HG03460 (cell line): ENCODE data around the gene RABGGTA.
"Not testable (repeated sequence)": the region's sequence is repeated elsewhere in the genome, so short reads cannot be mapped to it uniquely, and the experiment has no call there.

Source experiments
- ATAC-seq: cut with Tn5 transposase; IDR thresholded peaks from one replicate; pipeline ENCODE4 v1.9.1; 2021; ENCODE audit not compliant: unreplicated experiment

The RABGGTA gene

GRCh38 chr14:24261256-24261968 lies 10.0 kb downstream of the RABGGTA start:
- ATAC-seq: no peak

DNA sequence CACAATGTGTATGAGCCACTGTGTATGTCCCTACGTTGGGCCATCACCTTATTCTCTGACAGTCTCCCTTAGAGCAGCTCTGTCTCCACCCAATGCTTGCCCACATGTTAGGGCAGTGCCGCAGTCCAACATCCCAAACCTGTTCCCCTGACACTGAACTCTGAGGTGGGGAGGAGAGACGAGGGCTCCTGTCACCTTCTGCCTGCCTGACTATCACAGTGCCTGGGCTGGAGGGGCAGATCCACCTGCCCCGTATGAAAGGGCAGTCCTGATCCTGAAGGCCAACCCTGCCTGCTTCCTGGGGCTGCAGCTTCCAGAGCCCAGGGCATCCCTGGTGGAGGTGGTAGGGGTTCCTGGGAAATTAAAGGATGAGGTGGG lies 10.6 kb downstream of the RABGGTA start:
- ATAC-seq: no peak

GRCh38 chr14:24260026-24260779 lies 11.2 kb downstream of the RABGGTA start:
- ATAC-seq: no peak

DNA sequence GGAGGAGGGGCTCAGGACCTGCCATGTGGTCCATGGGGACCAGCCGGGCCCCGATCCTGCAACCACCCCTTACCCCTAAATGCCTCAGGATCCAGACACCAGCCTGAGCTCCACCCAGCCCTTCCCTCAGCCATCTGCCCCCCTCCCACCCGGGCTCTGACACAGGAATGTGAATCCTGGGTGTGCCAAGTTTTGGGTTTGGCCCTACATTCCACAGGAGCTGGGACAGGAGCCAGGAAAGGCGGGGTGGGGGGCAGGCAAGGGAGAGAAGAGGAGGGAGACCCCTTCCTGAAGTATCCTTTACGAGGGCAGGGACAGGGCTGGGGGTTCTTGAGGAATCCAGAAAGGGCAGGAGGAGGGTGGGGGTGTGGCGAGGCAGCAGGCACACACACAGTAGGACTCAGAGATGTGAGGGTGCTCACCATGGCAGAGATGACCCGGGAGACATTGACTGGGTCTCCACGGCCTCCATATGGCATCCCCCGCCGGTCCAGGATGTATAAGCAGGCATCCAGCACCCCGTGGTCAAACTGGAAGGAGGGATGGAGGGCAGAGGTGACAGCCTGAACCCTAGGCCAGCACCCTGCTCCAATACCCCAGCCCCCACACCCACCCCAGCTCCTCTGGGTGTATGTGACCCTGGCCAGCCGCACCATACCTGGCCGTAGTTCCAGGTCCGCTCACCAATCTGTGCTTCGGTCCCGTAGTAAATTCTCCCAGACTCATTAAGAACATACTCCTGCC lies 11.9 kb downstream of the RABGGTA start:
- no peak for ATAC-seq

- ATAC-seq: no peak
Observed at GRCh38 chr14:24258548-24259265, 12.7 kb downstream of the RABGGTA start.

- no peak for ATAC-seq
Observed at GRCh38 chr14:24258119-24258518, 13.3 kb downstream of the RABGGTA start.

DNA sequence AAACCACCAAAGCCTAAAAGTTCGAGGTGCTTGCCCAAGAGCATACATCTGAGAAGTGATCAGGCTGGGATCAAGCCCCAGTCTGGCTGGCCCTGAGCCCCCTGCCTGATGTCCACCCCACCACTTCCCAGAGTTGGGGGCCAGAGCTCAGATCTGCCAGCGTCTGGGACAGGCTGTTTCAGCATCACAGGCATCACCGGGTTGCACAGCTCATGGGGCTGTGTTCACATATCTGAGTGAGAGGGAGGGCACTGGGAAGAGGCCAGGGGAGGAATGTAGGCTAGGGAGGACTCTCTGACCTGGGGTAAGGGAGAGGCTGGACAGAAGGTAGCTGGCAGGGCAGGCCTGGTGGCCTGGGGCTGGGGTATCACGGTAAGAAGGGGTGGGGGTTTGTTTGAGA lies 14.4 kb downstream of the RABGGTA start:
- ATAC-seq: no peak

DNA sequence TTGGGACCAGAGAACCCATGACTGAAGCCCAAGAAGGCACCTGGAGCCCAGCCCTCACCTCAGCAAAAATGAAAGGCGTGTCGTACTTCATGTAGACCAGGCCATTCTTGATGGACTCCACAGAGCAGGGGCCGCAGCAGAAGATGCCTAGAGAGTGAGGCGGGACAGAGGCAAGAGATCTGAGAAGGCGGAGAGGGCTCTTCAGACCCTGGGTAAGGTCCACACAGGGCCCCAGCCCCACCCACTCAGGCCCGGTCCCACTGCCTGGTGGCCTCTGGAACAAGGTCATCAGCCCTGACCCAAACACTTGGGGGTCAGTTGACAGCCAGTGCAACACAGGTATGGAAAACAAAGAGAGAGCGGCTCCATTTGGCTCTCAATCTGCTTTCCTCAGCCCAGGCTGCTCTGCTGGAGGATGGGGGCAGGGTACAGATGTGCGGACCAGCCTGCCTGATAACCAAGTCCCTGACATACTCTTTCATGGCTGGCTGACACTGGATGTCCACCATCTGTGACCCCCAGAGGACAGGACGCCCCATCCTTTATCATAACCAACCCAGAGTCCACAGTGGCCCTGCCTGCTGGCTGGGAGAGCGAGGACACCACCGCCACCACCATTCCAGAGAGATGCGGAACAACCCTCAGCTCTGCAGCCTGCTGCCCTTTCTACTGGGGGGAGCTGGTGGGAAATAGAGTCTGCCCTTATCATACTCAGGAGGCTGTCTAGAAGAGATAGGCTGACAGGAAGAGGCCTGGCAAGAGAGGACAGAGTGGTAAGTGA lies 15.3 kb downstream of the RABGGTA start:
- no peak for ATAC-seq

- ATAC-seq: no peak
Observed at GRCh38 chr14:24255438-24255837, 16.0 kb downstream of the RABGGTA start.

GRCh38 chr14:24254630-24255392 lies 16.6 kb downstream of the RABGGTA start:
- no peak for ATAC-seq

- ATAC-seq: no peak
Observed at GRCh38 chr14:24253936-24254335, 17.5 kb downstream of the RABGGTA start.

DNA sequence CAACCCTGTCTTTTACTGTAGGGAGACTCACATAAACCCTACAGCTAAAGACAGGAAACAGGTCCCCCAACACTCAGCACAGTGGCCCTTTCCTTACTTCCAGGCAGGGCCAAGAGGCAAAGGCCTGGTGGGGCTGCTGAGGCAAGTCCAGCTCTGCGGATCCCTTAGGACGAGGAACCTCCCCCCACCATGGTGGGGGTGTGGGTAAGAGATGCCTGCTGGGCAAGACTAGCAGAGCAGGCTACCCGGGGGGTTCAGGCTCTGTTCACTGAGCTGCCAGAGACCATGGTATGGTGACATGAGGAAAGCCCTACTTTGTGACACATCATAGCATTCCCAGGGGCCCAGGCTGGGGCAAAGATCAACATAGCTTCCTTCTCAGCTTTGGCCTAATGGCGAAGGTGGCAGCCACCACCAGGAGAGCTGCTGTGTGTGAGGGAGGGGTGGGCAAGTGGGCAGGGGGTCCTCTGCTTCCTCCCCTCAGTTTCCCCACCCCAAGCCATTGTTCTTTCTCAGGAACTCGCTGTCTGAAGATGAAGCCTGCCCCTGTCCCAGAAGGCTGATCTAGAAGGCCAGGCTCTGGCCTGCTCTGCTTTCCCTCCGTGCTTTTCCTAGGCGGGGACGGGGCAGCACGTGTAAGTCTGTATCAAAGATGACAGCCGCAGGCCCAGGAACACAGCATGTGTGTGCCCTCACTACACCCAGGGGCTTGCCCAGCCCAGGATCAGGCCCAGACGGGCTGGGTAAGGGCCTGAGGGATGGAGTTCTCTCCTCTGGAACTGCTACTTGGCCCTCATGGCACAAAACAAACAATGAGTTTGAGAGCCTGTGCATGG lies 18.9 kb downstream of the RABGGTA start:
- ATAC-seq: no peak

- ATAC-seq: no peak
Observed at GRCh38 chr14:24251880-24252288, 19.5 kb downstream of the RABGGTA start.

DNA sequence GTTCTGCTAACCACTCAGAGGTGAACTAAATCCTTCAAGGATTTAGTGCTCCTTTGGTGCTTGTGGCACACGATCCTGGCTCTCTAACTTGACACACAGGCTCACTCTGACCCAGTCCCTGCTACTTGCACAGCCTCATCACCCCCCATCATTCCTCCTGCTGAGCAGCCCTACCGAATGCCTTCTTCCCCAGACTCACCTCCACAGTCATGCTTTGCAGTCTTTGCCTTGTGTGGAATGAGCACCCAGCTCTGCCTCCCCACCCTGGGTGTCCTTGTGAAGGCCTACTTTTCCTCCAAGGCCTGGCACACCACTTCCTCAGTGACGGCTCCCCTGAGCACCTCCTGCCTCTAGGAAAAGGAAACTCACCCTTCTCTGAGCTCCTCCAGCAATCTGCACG lies 21.0 kb downstream of the RABGGTA start:
- no peak for ATAC-seq

- ATAC-seq: no peak
Observed at GRCh38 chr14:24249230-24250021, 22.0 kb downstream of the RABGGTA start.

DNA sequence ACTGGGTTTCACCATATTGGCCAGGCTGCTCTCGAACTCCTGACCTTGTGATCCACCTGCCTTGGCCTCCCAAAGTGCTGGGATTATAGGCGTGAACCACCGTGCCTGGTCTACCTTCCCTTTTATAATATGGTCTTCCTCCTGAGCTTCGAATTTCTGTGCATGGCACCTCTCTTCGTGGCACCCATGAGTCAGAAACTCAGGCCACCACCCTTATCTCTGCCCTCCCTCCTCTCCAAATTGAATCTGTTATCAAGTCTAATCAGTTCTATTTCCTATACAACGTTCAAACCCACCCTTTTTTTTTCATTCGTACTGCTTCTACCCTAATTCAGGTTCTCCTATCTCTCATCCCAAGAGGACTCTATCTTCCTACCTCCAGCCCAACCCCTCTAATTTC lies 24.0 kb downstream of the RABGGTA start:
- no peak for ATAC-seq

GRCh38 chr14:24246765-24247212 lies 24.6 kb downstream of the RABGGTA start:
- no peak for ATAC-seq

DNA sequence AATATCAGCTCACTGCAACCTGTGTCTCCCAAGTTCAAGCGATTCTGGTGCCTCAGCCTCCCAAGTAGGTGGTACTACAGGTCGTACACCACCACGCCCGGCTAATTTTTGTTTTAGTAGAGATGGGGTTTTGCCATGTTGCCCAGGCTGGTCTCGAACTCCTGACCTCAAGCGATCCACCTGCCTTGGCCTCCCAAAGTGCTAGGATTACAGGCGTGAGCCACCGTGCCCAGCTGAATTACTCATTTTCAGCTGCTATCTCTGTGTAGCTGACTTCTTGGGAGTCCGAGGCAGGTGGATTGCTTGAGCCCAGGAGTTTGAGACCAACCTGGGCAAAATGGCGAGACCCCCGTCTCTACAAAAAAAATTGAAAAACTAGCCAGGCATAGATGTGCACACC lies 26.0 kb downstream of the RABGGTA start:
- ATAC-seq: not testable (repeated sequence)
